Fibroblast of villous mesenchyme (primary cell): ENCODE measurements around the gene MYOZ3. TPM values are rescaled to one million over a fixed set of nuclear protein-coding genes. Genes with fewer than 3 reads are reported as not detected.

Experiments
- DNase-seq: peaks from one replicate; pipeline ENCODE4 v3.0.0-alpha.2; 2010; ENCODE audit warnings: low read depth
- H3K4me3 ChIP-seq: 2 replicates; pipeline ENCODE4 v1.5.1; 2011; ENCODE audit warnings: low read depth, mild to moderate bottlenecking, low read length
- total RNA-seq: library from RNA; depleted of rRNA; stranded (reverse); fragments of >200 nt; gene quantifications from 2 replicates; pipeline ENCODE4 v1.2.3, GENCODE V29; 2012
- TF ChIP-seq, protein P1 (sequence below): IDR thresholded peaks from 2 replicates; pipeline ENCODE4 v1.5.1; 2012; ENCODE audit warnings: low read depth, mild to moderate bottlenecking, low read length; ENCODE audit not compliant: insufficient read depth

MYOZ3 gene
- total RNA-seq, 1 donor: under 0.01 TPM

- H3K4me3 ChIP-seq: peak within 1 kb of the TSS; percentile 100
- TF ChIP-seq, protein P1, sequence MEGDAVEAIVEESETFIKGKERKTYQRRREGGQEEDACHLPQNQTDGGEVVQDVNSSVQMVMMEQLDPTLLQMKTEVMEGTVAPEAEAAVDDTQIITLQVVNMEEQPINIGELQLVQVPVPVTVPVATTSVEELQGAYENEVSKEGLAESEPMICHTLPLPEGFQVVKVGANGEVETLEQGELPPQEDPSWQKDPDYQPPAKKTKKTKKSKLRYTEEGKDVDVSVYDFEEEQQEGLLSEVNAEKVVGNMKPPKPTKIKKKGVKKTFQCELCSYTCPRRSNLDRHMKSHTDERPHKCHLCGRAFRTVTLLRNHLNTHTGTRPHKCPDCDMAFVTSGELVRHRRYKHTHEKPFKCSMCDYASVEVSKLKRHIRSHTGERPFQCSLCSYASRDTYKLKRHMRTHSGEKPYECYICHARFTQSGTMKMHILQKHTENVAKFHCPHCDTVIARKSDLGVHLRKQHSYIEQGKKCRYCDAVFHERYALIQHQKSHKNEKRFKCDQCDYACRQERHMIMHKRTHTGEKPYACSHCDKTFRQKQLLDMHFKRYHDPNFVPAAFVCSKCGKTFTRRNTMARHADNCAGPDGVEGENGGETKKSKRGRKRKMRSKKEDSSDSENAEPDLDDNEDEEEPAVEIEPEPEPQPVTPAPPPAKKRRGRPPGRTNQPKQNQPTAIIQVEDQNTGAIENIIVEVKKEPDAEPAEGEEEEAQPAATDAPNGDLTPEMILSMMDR: peak; percentile 52
- DNase-seq: peak; percentile 87
Observed at GRCh38 chr5:150700594-150701377, 39.7 kb downstream of the MYOZ3 start, which contains the start of gene RBM22. TSS of gene RBM22 (minus strand) at chr5:150701062. CDS start at chr5:150700985, 77 bp downstream.

GRCh38 chr5:150703762-150704161 is 42.7 kb downstream of the MYOZ3 start:
- TF ChIP-seq, protein P1: no peak
- H3K4me3 ChIP-seq: no peak overlapping the region
- peak; percentile 17 for DNase-seq

DNA sequence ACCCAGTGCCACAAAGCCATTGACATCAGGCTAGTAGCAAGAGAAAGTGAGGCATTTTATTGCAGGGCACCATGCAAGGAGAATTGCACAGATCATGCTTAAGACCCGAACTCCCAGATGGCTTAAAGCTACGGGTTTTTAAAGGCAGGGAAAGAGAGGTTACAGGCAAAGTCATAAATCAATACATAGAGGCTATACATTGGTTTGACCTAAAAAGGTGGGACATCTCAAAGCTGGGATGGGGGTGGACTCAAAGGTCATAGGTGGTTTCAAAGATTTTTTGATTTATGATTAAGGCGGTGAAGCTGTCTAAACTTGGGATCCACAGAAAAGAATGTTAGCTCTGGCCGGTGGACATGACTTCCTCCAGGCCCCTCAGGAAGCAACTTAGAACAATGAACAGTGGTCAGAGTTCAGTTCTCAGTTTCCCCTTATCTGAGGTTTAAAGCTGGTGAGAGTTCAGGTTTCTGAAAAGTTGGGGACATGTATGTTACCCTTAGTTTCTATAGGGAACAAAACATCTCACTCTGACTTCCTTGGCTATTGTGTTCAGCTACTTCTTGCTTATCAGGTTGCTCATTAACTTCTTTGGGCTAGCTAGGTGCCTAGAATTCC is 45.8 kb downstream of the MYOZ3 start:
- no peak overlapping the region for H3K4me3 ChIP-seq
- no peak for DNase-seq
- TF ChIP-seq, protein P1: no peak

DNA sequence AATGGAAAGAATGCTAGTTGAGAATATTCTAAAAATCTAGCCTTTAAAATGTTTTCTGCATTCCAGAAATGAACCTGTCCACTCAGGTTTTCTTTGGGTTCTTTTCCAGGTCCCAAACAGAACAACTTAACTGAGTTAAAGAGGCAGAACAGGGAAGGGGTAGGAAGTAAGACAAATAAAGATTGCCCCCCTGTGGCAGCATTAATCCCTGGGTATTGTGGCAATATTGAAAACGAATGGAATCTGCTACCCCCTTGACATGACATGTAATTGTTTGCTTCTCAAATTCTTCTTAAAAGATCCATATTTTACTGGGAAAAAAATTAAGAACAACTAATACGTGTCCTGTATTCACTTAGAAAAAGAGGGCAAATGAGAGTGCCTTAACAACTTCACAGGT is 49.1 kb downstream of the MYOZ3 start:
- H3K4me3 ChIP-seq: no peak overlapping the region
- TF ChIP-seq, protein P1: peak; percentile 26
- DNase-seq: no peak

GRCh38 chr5:150723845-150724244 is 62.8 kb downstream of the MYOZ3 start:
- no peak overlapping the region for H3K4me3 ChIP-seq
- TF ChIP-seq, protein P1: no peak
- DNase-seq: no peak

Other genes starting within 250 kb of the MYOZ3 start
- 0.32 and 3.0 TPM in 2 replicates for gene CD74, start 248.3 kb upstream of the MYOZ3 start, total RNA-seq
- 1,744 and 3,299 TPM in 2 replicates for gene RPS14, start 211.5 kb upstream of the MYOZ3 start, total RNA-seq
- 87.2 and 89.5 TPM in 2 replicates for gene NDST1, start 153.1 kb upstream of the MYOZ3 start, total RNA-seq
- gene SYNPO, start 20.6 kb upstream of the MYOZ3 start, total RNA-seq: 7.3 and 10.6 TPM in 2 replicates
- gene RBM22, start 39.8 kb downstream of the MYOZ3 start, total RNA-seq: 18.7 and 29.8 TPM in 2 replicates
- 48.3 and 66.1 TPM in 2 replicates for gene DCTN4, start 97.8 kb downstream of the MYOZ3 start, total RNA-seq
- 41.5 and 49.9 TPM in 2 replicates for gene SMIM3, start 117.5 kb downstream of the MYOZ3 start, total RNA-seq
- gene IRGM, start 185.3 kb downstream of the MYOZ3 start, total RNA-seq: 0.32 TPM in 1 of 2 replicates, not detected in the other
- gene ZNF300, start 243.7 kb downstream of the MYOZ3 start, total RNA-seq: 5.2 and 6.9 TPM in 2 replicates